Lung (tissue), 12 donors: ENCODE measurements around the gene DNAH17. TPM values are rescaled to one million over a fixed set of nuclear protein-coding genes. Genes with fewer than 3 reads are reported as not detected.
"Not testable (repeated sequence)": the region's sequence is repeated elsewhere in the genome, so short reads cannot be mapped to it uniquely, and the experiment has no call there.

Source experiments
- ATAC-seq: fragments of 200-7000 bp; cut with Tn5 transposase; one replicate; pipeline ENCODE4 v1.9.1; 2020; ENCODE audit warnings: moderate number of reproducible peaks; ENCODE audit not compliant: insufficient read depth, low FRiP score
- DNase-seq, 3 donors: peaks; one replicate each; pipeline ENCODE4 v3.0.0-alpha.2; 2013 to 2017
- H3K27ac ChIP-seq, 2 donors: one replicate each; pipeline ENCODE4 v1.5.1; 2013; ENCODE audit warnings: mild to moderate bottlenecking in 2 of 2, moderate library complexity in 2 of 2, control low read depth in 1 of 2, inconsistent platforms in 1 of 2, low read depth in 1 of 2, low read length in 1 of 2
- H3K27me3 ChIP-seq, 3 donors: one replicate each; pipeline ENCODE4 v1.5.1; 2013; ENCODE audit warnings: low read length in 2 of 3; ENCODE audit not compliant: control insufficient read depth in 3 of 3, insufficient read depth in 3 of 3
- H3K36me3 ChIP-seq, 4 donors: one replicate each; pipeline ENCODE4 v1.5.1; 2013; ENCODE audit warnings: low read length in 4 of 4, mild to moderate bottlenecking in 1 of 4, moderate library complexity in 1 of 4; ENCODE audit not compliant: control insufficient read depth in 4 of 4, insufficient read depth in 4 of 4
- H3K4me1 ChIP-seq, 5 donors: one replicate each; pipeline ENCODE4 v1.5.1; 2013; ENCODE audit warnings: low read length in 5 of 5, mild to moderate bottlenecking in 2 of 5, moderate library complexity in 1 of 5; ENCODE audit not compliant: control insufficient read depth in 5 of 5, insufficient read depth in 5 of 5
- H3K4me3 ChIP-seq: one replicate; pipeline ENCODE4 v1.5.1; 2013; ENCODE audit warnings: mild to moderate bottlenecking, control low read depth, moderate library complexity
- H3K9ac ChIP-seq, 2 donors: one replicate each; pipeline ENCODE4 v1.5.1; 2013; ENCODE audit warnings: low read length in 2 of 2, control low read depth in 1 of 2; ENCODE audit not compliant: insufficient read depth in 1 of 2
- H3K9me3 ChIP-seq, 4 donors: one replicate each; pipeline ENCODE4 v1.5.1; 2013; ENCODE audit warnings: low read length in 3 of 4, mild to moderate bottlenecking in 1 of 4, moderate library complexity in 1 of 4; ENCODE audit not compliant: control insufficient read depth in 4 of 4, insufficient read depth in 3 of 4
- CTCF ChIP-seq: IDR thresholded peaks from 2 replicates; pipeline ENCODE4 v1.5.1; 2012; ENCODE audit warnings: mild to moderate bottlenecking; ENCODE audit errors: control extremely low read depth, extremely low read depth
- WGBS, 2 donors: extraction: QIAGEN DNeasy Blood & Tissue Kit; methylation state at CpG; one replicate each; pipeline ENCODE4 v1.1.7; 2013; 5-methylcytosine and 5-hydroxymethylcytosine counted together
- polyA plus RNA-seq, 2 donors: library from polyadenylated mRNA; stranded (reverse); fragments of 200-250 nt; gene quantifications; one replicate each; pipeline ENCODE4 v1.2.1, GENCODE V29; 2013
- total RNA-seq, 2 donors: library from RNA; depleted of rRNA in 1 of 2; stranded (reverse); fragments of >200 nt in 1 of 2; gene quantifications; one replicate each; pipeline ENCODE4 v1.2.1, GENCODE V29; 2014 to 2021
- donor health status: control.
- donor health status: control.
- donor health status: Bipolar disorder and iron deficiency.
- donor health status: healthy.
- donor health status: DM: yes; HTN: yes; CAD: no.

Gene DNAH17
- total and polyA plus RNA-seq, 4 donors: 0.44 to 1.6 (median 1.2) TPM

- DNase-seq: no peak
- WGBS, 2 donors: 91 to 95% methylated on average over 7 of the region's 7 CpGs
- no peaks in the 10 kb centered on the region for H3K36me3 ChIP-seq
- no peak for ATAC-seq
- H3K4me3 ChIP-seq: no peak overlapping the region
- no peak for TF ChIP-seq CTCF
- no peaks in the 10 kb centered on the region for H3K4me1 ChIP-seq
- peaks cover 0 to 3% (median 0%) of the 10 kb centered on the region in 3 donors for H3K27me3 ChIP-seq
- H3K9ac ChIP-seq: no peak overlapping the region
- peaks cover 0 to 4% (median 0%) of the 10 kb centered on the region in 4 donors for H3K9me3 ChIP-seq
- no peak overlapping the region for H3K27ac ChIP-seq
These were observed 107.8 kb downstream of the DNAH17 start for GRCh38 chr17:78469443-78469842.

GRCh38 chr17:78468366-78468765 is 108.8 kb downstream of the DNAH17 start:
- H3K9ac ChIP-seq: no peak overlapping the region
- no peak overlapping the region for H3K4me3 ChIP-seq
- no peaks in the 10 kb centered on the region for H3K36me3 ChIP-seq
- H3K27me3 ChIP-seq: no peaks in the 10 kb centered on the region
- WGBS, 2 donors: 89 to 93% methylated on average over 12 of the region's 12 CpGs
- peaks cover 0 to 4% (median 0%) of the 10 kb centered on the region in 4 donors for H3K9me3 ChIP-seq
- DNase-seq (no peak), ATAC-seq (no peak)
- no peak for TF ChIP-seq CTCF
- H3K27ac ChIP-seq: no peak overlapping the region
- no peaks in the 10 kb centered on the region for H3K4me1 ChIP-seq

GRCh38 chr17:78466786-78467715 is 110.1 kb downstream of the DNAH17 start:
- no peaks in the 10 kb centered on the region for H3K27me3 ChIP-seq
- no peak for DNase-seq
- H3K9ac ChIP-seq: no peak overlapping the region
- no peak overlapping the region for H3K4me3 ChIP-seq
- TF ChIP-seq CTCF: no peak
- WGBS, 2 donors: 89 to 92% methylated on average over 26 of the region's 26 CpGs
- H3K4me1 ChIP-seq: no peaks in the 10 kb centered on the region
- H3K27ac ChIP-seq: no peak overlapping the region
- H3K9me3 ChIP-seq: peaks cover 0 to 4% (median 0%) of the 10 kb centered on the region in 4 donors
- ATAC-seq: no peak
- no peaks in the 10 kb centered on the region for H3K36me3 ChIP-seq

GRCh38 chr17:78466109-78466785 is 110.9 kb downstream of the DNAH17 start:
- not testable (repeated sequence) for H3K27ac ChIP-seq, H3K36me3 ChIP-seq, ATAC-seq, H3K9ac ChIP-seq, H3K4me1 ChIP-seq, DNase-seq, H3K9me3 ChIP-seq, H3K4me3 ChIP-seq, H3K27me3 ChIP-seq
- WGBS, 2 donors: 84 to 89% methylated on average over 18 to 19 of the region's 19 CpGs
